GM18858 (cell line): ENCODE results near the gene DNAH10.

ENCODE experiments used
- ATAC-seq: cut with Tn5 transposase; IDR thresholded peaks from one replicate; pipeline ENCODE4 v1.9.1; 2021; ENCODE audit not compliant: unreplicated experiment

The DNAH10 gene

GRCh38 chr12:123879691-123880090, 117.6 kb downstream of the DNAH10 start:
- ATAC-seq: no peak

- ATAC-seq: no peak
Observed at GRCh38 chr12:123882161-123882705, 120.1 kb downstream of the DNAH10 start.

GRCh38 chr12:123886258-123886657, 124.2 kb downstream of the DNAH10 start:
- ATAC-seq: no peak

GRCh38 chr12:123886931-123887582, 125.0 kb downstream of the DNAH10 start:
- no peak for ATAC-seq

- ATAC-seq: no peak
Observed at GRCh38 chr12:123888989-123889388, 126.9 kb downstream of the DNAH10 start.

GRCh38 chr12:123889848-123890535, 127.9 kb downstream of the DNAH10 start:
- no peak for ATAC-seq

- ATAC-seq: no peak
Observed at GRCh38 chr12:123890536-123890902, 128.4 kb downstream of the DNAH10 start.

- no peak for ATAC-seq
Observed at GRCh38 chr12:123891011-123891410, 128.9 kb downstream of the DNAH10 start.

- ATAC-seq: no peak
Observed at GRCh38 chr12:123891516-123892179, 129.5 kb downstream of the DNAH10 start.

GRCh38 chr12:123892180-123892559, 130.1 kb downstream of the DNAH10 start:
- no peak for ATAC-seq

- ATAC-seq: no peak
Observed at GRCh38 chr12:123892853-123893252, 130.8 kb downstream of the DNAH10 start.

GRCh38 chr12:123893276-123893675, 131.2 kb downstream of the DNAH10 start:
- ATAC-seq: no peak

GRCh38 chr12:123894823-123895345, 132.8 kb downstream of the DNAH10 start:
- no peak for ATAC-seq

GRCh38 chr12:123895451-123895850, 133.3 kb downstream of the DNAH10 start:
- ATAC-seq: no peak

GRCh38 chr12:123896767-123897166, 134.7 kb downstream of the DNAH10 start:
- no peak for ATAC-seq

GRCh38 chr12:123897221-123897620, 135.1 kb downstream of the DNAH10 start:
- no peak for ATAC-seq

GRCh38 chr12:123898673-123899072, 136.6 kb downstream of the DNAH10 start:
- no peak for ATAC-seq

- ATAC-seq: no peak
Observed at GRCh38 chr12:123899368-123899767, 137.3 kb downstream of the DNAH10 start.

GRCh38 chr12:123900871-123901376, 138.8 kb downstream of the DNAH10 start:
- ATAC-seq: no peak

- no peak for ATAC-seq
Observed at GRCh38 chr12:123902821-123903220, 140.7 kb downstream of the DNAH10 start.

- no peak for ATAC-seq
Observed at GRCh38 chr12:123903301-123904065, 141.4 kb downstream of the DNAH10 start.
